Fibroblast of skin of abdomen (primary cell): ENCODE results near the gene VIL1.

Experiments
- DNase-seq: peaks from one replicate; pipeline ENCODE4 v3.0.0-alpha.2; 2013

Gene VIL1

GRCh38 chr2:218444692-218445357 is 25.9 kb downstream of the VIL1 start:
- no peak for DNase-seq

GRCh38 chr2:218445602-218446001 is 26.7 kb downstream of the VIL1 start:
- no peak for DNase-seq

GRCh38 chr2:218446547-218446946 is 27.6 kb downstream of the VIL1 start:
- DNase-seq = no peak

- no peak for DNase-seq
Measured at GRCh38 chr2:218447072-218447471, 28.1 kb downstream of the VIL1 start.

- DNase-seq = peak; percentile 9
Measured at GRCh38 chr2:218448934-218449333, 30.0 kb downstream of the VIL1 start.

- DNase-seq = no peak
Measured at GRCh38 chr2:218452079-218452478, 33.2 kb downstream of the VIL1 start.

GRCh38 chr2:218456849-218457248 is 37.9 kb downstream of the VIL1 start:
- no peak for DNase-seq

GRCh38 chr2:218458598-218458997 is 39.7 kb downstream of the VIL1 start:
- DNase-seq = no peak

GRCh38 chr2:218465987-218466633 is 47.2 kb downstream of the VIL1 start:
- peak; percentile 21 for DNase-seq

- DNase-seq = no peak
Measured at GRCh38 chr2:218470448-218470847, 51.5 kb downstream of the VIL1 start.

GRCh38 chr2:218471036-218471435 is 52.1 kb downstream of the VIL1 start:
- DNase-seq = no peak

- no peak for DNase-seq
Measured at GRCh38 chr2:218471982-218472381, 53.1 kb downstream of the VIL1 start.

GRCh38 chr2:218472988-218473387 is 54.1 kb downstream of the VIL1 start:
- DNase-seq = no peak

- no peak for DNase-seq
Measured at GRCh38 chr2:218474527-218474926, 55.6 kb downstream of the VIL1 start.

- no peak for DNase-seq
Measured at GRCh38 chr2:218476676-218477075, 57.8 kb downstream of the VIL1 start.

- DNase-seq = no peak
Measured at GRCh38 chr2:218477247-218477646, 58.3 kb downstream of the VIL1 start.

GRCh38 chr2:218478544-218478943 is 59.6 kb downstream of the VIL1 start:
- DNase-seq = no peak

- no peak for DNase-seq
Measured at GRCh38 chr2:218479595-218479994, 60.7 kb downstream of the VIL1 start.

- DNase-seq = no peak
Measured at GRCh38 chr2:218482651-218483050, 63.7 kb downstream of the VIL1 start.

GRCh38 chr2:218485986-218486667 is 67.2 kb downstream of the VIL1 start:
- DNase-seq = no peak

GRCh38 chr2:218500501-218501060 is 81.7 kb downstream of the VIL1 start:
- no peak for DNase-seq

- peak; percentile 59 for DNase-seq
Measured at GRCh38 chr2:218501665-218502064, 82.7 kb downstream of the VIL1 start.
